ENCODE results near the gene ASPSCR1. TPM values are rescaled to one million over a fixed set of nuclear protein-coding genes. Genes with fewer than 3 reads are reported as not detected.
A peak's percentile ranks its signal among the peaks of the same experiment; 100 is the strongest.

The ASPSCR1 gene
- total RNA-seq, 1 donor from 2014 or later = 55.5 TPM

GRCh38 chr17:82023447-82024241 lies 46.2 kb downstream of the ASPSCR1 start:
- H3K4me3 Mint-ChIP-seq (ENCODE audit: low read depth) = peak overlapping the region; percentile 71
- TF ChIP-seq CTCF (IDR thresholded peaks at IDR 0.05; ENCODE audit: unreplicated experiment) = no peak
- no peaks in the 10 kb centered on the region for H3K9me3 Mint-ChIP-seq (ENCODE audit: low read depth)
- DNase-seq (ENCODE audit: low spot score, unreplicated experiment) = no peak
- peaks cover 6% of the 10 kb centered on the region for H3K36me3 Mint-ChIP-seq (ENCODE audit: insufficient read depth)
- H3K27me3 Mint-ChIP-seq = no peaks in the 10 kb centered on the region
- peaks cover 11% of the 10 kb centered on the region for H3K4me1 Mint-ChIP-seq (ENCODE audit: low read depth)
- peak overlapping the region; percentile 67 for H3K27ac Mint-ChIP-seq

DNA sequence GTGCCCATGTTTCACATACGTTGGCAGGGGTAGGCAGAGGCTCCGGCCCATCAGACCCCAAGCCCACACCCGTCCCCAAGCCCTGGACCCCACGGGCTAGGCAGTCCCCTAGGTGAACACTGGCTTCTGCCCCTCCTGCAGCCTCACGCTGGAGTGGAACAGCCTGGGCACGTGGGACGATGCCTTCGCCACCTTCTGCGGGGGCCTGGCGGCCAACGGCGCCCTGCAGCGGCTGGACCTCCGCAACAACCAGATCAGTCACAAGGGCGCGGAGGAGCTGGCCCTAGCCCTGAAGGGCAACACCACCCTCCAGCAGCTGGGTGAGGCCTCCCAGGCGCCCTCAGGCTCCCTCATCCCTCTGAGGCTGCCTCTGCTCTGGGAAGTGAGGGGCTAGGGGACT lies 47.4 kb downstream of the ASPSCR1 start:
- Mint-ChIP-seq H3K36me3 (ENCODE audit: insufficient read depth) (peaks cover 8% of the 10 kb centered on the region), H3K27me3 (no peaks in the 10 kb centered on the region), H3K4me3 (ENCODE audit: low read depth) (no peak overlapping the region), H3K9me3 (ENCODE audit: low read depth) (no peaks in the 10 kb centered on the region), H3K27ac (no peak overlapping the region), H3K4me1 (ENCODE audit: low read depth) (peaks cover 11% of the 10 kb centered on the region)
- no peak for TF ChIP-seq CTCF (IDR thresholded peaks at IDR 0.05; ENCODE audit: unreplicated experiment)
- no peak for DNase-seq (ENCODE audit: low spot score, unreplicated experiment)

- DNase-seq (ENCODE audit: low spot score, unreplicated experiment) = no peak
- Mint-ChIP-seq H3K27me3 (no peaks in the 10 kb centered on the region), H3K9me3 (ENCODE audit: low read depth) (no peaks in the 10 kb centered on the region), H3K36me3 (ENCODE audit: insufficient read depth) (peaks cover 8% of the 10 kb centered on the region), H3K4me3 (ENCODE audit: low read depth) (no peak overlapping the region), H3K4me1 (ENCODE audit: low read depth) (peaks cover 11% of the 10 kb centered on the region), H3K27ac (no peak overlapping the region)
- TF ChIP-seq CTCF (IDR thresholded peaks at IDR 0.05; ENCODE audit: unreplicated experiment) = no peak
Observed at GRCh38 chr17:82025401-82026107, 48.1 kb downstream of the ASPSCR1 start.

- Mint-ChIP-seq H3K9me3 (ENCODE audit: low read depth) (no peaks in the 10 kb centered on the region), H3K36me3 (ENCODE audit: insufficient read depth) (peaks cover 8% of the 10 kb centered on the region)
Observed at GRCh38 chr17:82028246-82028645, 50.8 kb downstream of the ASPSCR1 start.

More at GRCh38 chr17:82028246-82028645, 50.8 kb downstream of the ASPSCR1 start:
- H3K4me3 Mint-ChIP-seq (ENCODE audit: low read depth) = no peak overlapping the region
- no peak for TF ChIP-seq CTCF (IDR thresholded peaks at IDR 0.05; ENCODE audit: unreplicated experiment)
- no peak for DNase-seq (ENCODE audit: low spot score, unreplicated experiment)
- peaks cover 2% of the 10 kb centered on the region for H3K27me3 Mint-ChIP-seq
- H3K27ac Mint-ChIP-seq = no peak overlapping the region
- peaks cover 6% of the 10 kb centered on the region for H3K4me1 Mint-ChIP-seq (ENCODE audit: low read depth)

All from progenitor cell of endocrine pancreas (in vitro differentiated cells).